Fibroblast of lung (primary cell): ENCODE results near the gene DPH5. TPM values are rescaled to one million over a fixed set of nuclear protein-coding genes. Genes with fewer than 3 reads are reported as not detected.
"Not testable (repeated sequence)": the region's sequence is repeated elsewhere in the genome, so short reads cannot be mapped to it uniquely, and the experiment has no call there.

Experiments used
- DNase-seq, 2 donors: peaks; one replicate each; pipeline versions ENCODE4 v3.0.0 to v3.0.0-alpha.2; 2010; ENCODE audit warnings: low read depth in 2 of 2
- H2AFZ ChIP-seq: 2 replicates; pipeline ENCODE4 v1.5.1; 2012; ENCODE audit warnings: low read length, control low read depth, inconsistent platforms
- H3K27ac ChIP-seq: 2 replicates; pipeline ENCODE4 v1.5.1; 2011; ENCODE audit warnings: low read length, control low read depth; ENCODE audit not compliant: insufficient read depth
- H3K27me3 ChIP-seq: 2 replicates; pipeline ENCODE4 v1.5.1; 2011; ENCODE audit warnings: mild to moderate bottlenecking, low read length; ENCODE audit not compliant: control insufficient read depth, insufficient read depth
- H3K36me3 ChIP-seq: 2 replicates; pipeline ENCODE4 v1.5.1; 2011; ENCODE audit warnings: low read length; ENCODE audit not compliant: control insufficient read depth, insufficient read depth
- H3K4me1 ChIP-seq: 2 replicates; pipeline ENCODE4 v1.5.1; 2011; ENCODE audit warnings: low read length; ENCODE audit not compliant: control insufficient read depth, insufficient read depth; ENCODE audit errors: extremely low read depth
- H3K4me2 ChIP-seq: 2 replicates; pipeline ENCODE4 v1.5.1; 2011; ENCODE audit warnings: low read length, control low read depth; ENCODE audit not compliant: insufficient read depth; ENCODE audit errors: extremely low read depth
- H3K4me3 ChIP-seq, 4 experiments: fragments of 200-600 bp in 1 of 4; sonication (generic) in 1 of 4; replicated peaks in 1 of 4; 2 replicates each; pipeline ENCODE4 v1.5.1; 2011 to 2016; ENCODE audit warnings: low read length in 4 of 4, low read depth in 3 of 4, mild to moderate bottlenecking in 3 of 4, control low read depth in 2 of 4, inconsistent platforms in 1 of 4, mixed read lengths in 1 of 4; ENCODE audit not compliant: insufficient read depth in 1 of 4; ENCODE audit errors: control extremely low read depth in 1 of 4
- H3K79me2 ChIP-seq: 2 replicates; pipeline ENCODE4 v1.5.1; 2012; ENCODE audit warnings: mild to moderate bottlenecking, low read length, inconsistent platforms; ENCODE audit not compliant: control insufficient read depth, insufficient read depth
- H3K9ac ChIP-seq: 2 replicates; pipeline ENCODE4 v1.5.1; 2011; ENCODE audit warnings: mild to moderate bottlenecking, low read length, control low read depth; ENCODE audit not compliant: insufficient read depth
- H3K9me3 ChIP-seq: 2 replicates; pipeline ENCODE4 v1.5.1; 2012; ENCODE audit warnings: low read depth, low read length; ENCODE audit not compliant: control insufficient read depth, insufficient read depth
- H4K20me1 ChIP-seq: 2 replicates; pipeline ENCODE4 v1.5.1; 2011; ENCODE audit warnings: low read length; ENCODE audit not compliant: control insufficient read depth, insufficient read depth; ENCODE audit errors: extremely low read depth
- CTCF ChIP-seq, 2 donors: IDR thresholded peaks in 1 of 2; conservative IDR thresholded peaks in 1 of 2; 1 replicate in 1 of 2; 2 replicates in 1 of 2; pipeline ENCODE4 v1.5.1; 2011 to 2012; ENCODE audit warnings: low read length in 2 of 2, control low read depth in 1 of 2, inconsistent platforms in 1 of 2, low read depth in 1 of 2, mild to moderate bottlenecking in 1 of 2
- EZH2 ChIP-seq: IDR thresholded peaks from 2 replicates; pipeline ENCODE4 v1.5.1; 2012; ENCODE audit warnings: low read length, control low read depth, mild to moderate bottlenecking; ENCODE audit errors: missing control alignments
- polyA plus RNA-seq, 2 donors: library from polyadenylated mRNA; depleted of rRNA in 1 of 2; stranded (reverse) in 1 of 2; unstranded in 1 of 2; fragments of >200 nt; gene quantifications; 2 replicates each; pipeline ENCODE4 v1.2.1, GENCODE V29; 2011 to 2012; ENCODE audit warnings: missing spikeins in 1 of 2
- total RNA-seq: library from RNA; depleted of rRNA; stranded (reverse); fragments of >200 nt; gene quantifications from 2 replicates; pipeline ENCODE4 v1.2.1, GENCODE V29; 2014

Gene DPH5
- total and polyA plus RNA-seq, 2 donors (not counting 1 experiment from before 2014, with no cell fraction given): 39.8 to 40.8 TPM

- not testable (repeated sequence) for H3K4me1 ChIP-seq, H3K27me3 ChIP-seq, DNase-seq, H2AFZ ChIP-seq, H3K27ac ChIP-seq, H3K4me2 ChIP-seq, H3K79me2 ChIP-seq, H3K4me3 ChIP-seq, H4K20me1 ChIP-seq, H3K9ac ChIP-seq, H3K36me3 ChIP-seq, H3K9me3 ChIP-seq
These were observed 76.7 kb downstream of the DPH5 start for GRCh38 chr1:100948721-100949405.

GRCh38 chr1:100947816-100948215 is 77.8 kb downstream of the DPH5 start:
- not testable (repeated sequence) for H3K36me3 ChIP-seq, H2AFZ ChIP-seq, H3K4me2 ChIP-seq, H4K20me1 ChIP-seq, H3K9me3 ChIP-seq, H3K27me3 ChIP-seq, DNase-seq, H3K4me1 ChIP-seq, H3K9ac ChIP-seq, H3K4me3 ChIP-seq, H3K79me2 ChIP-seq, H3K27ac ChIP-seq

- not testable (repeated sequence) for H3K27ac ChIP-seq, H2AFZ ChIP-seq, H3K9ac ChIP-seq, DNase-seq, H3K9me3 ChIP-seq, H4K20me1 ChIP-seq, H3K27me3 ChIP-seq, H3K79me2 ChIP-seq, H3K4me1 ChIP-seq, H3K4me3 ChIP-seq, H3K36me3 ChIP-seq, H3K4me2 ChIP-seq
These were observed 79.5 kb downstream of the DPH5 start for GRCh38 chr1:100946064-100946463.

- no peak overlapping the region for H3K4me2 ChIP-seq
- no peaks in the 10 kb centered on the region for H3K27me3 ChIP-seq
- H2AFZ ChIP-seq: no peak overlapping the region
- H3K36me3 ChIP-seq: no peaks in the 10 kb centered on the region
- H3K79me2 ChIP-seq: no peaks in the 10 kb centered on the region
- no peaks in the 10 kb centered on the region for H3K9me3 ChIP-seq
- H3K9ac ChIP-seq: no peak overlapping the region
- no peak overlapping the region for H3K27ac ChIP-seq
- no peaks in the 10 kb centered on the region for H3K4me1 ChIP-seq
- no peak for TF ChIP-seq CTCF (conservative IDR thresholded peaks at IDR 0.05 in 1 of 2, IDR thresholded peaks at IDR 0.05 in 1 of 2; ENCODE audit: low read depth in 1 of 2, low read length in 2 of 2)
- TF ChIP-seq EZH2: no peak
- no peak overlapping the region for H3K4me3 ChIP-seq
- no peaks in the 10 kb centered on the region for H4K20me1 ChIP-seq
- no peak for DNase-seq
These were observed 82.1 kb downstream of the DPH5 start for GRCh38 chr1:100943533-100943932.
